H9 (cell line): Measurements from ENCODE around the gene PCID2. TPM values are rescaled to one million over a fixed set of nuclear protein-coding genes. Genes with fewer than 3 reads are reported as not detected.

Experiments used
- DNase-seq: peaks from one replicate; pipeline ENCODE4 v3.0.0-alpha.2; 2017
- H2AFZ ChIP-seq: one replicate; pipeline ENCODE4 v1.6.1; 2013; ENCODE audit warnings: mild to moderate bottlenecking, low read length, control low read depth, moderate library complexity
- H2AK5ac ChIP-seq: 2 replicates; pipeline ENCODE4 v1.6.1; 2013; ENCODE audit warnings: low read length, control low read depth, mixed read lengths; ENCODE audit not compliant: insufficient read length
- H2BK120ac ChIP-seq: one replicate; pipeline ENCODE4 v1.6.1; 2013; ENCODE audit warnings: low read depth, mild to moderate bottlenecking, low read length, control low read depth, inconsistent platforms; ENCODE audit not compliant: poor library complexity, severe bottlenecking
- H2BK12ac ChIP-seq: 2 replicates; pipeline ENCODE4 v1.6.1; 2013; ENCODE audit warnings: low read length, control low read depth, mixed read lengths, low read depth; ENCODE audit not compliant: insufficient read length
- H2BK15ac ChIP-seq: 2 replicates; pipeline ENCODE4 v1.6.1; 2013; ENCODE audit warnings: low read depth, low read length, control low read depth
- H2BK20ac ChIP-seq: one replicate; pipeline ENCODE4 v1.6.1; 2013; ENCODE audit warnings: low read depth, mild to moderate bottlenecking, low read length, control low read depth, inconsistent platforms; ENCODE audit not compliant: poor library complexity, severe bottlenecking
- H2BK5ac ChIP-seq: 2 replicates; pipeline ENCODE4 v1.6.1; 2013; ENCODE audit warnings: low read length, control low read depth, mixed read lengths; ENCODE audit not compliant: insufficient read length
- H3K14ac ChIP-seq: 2 replicates; pipeline ENCODE4 v1.6.1; 2013; ENCODE audit warnings: low read length, control low read depth; ENCODE audit not compliant: insufficient read depth
- H3K18ac ChIP-seq: 2 replicates; pipeline ENCODE4 v1.6.1; 2013; ENCODE audit warnings: low read depth, mild to moderate bottlenecking, mixed read lengths, low read length, control low read depth; ENCODE audit not compliant: insufficient read length
- H3K23ac ChIP-seq: 2 replicates; pipeline ENCODE4 v1.6.1; 2013; ENCODE audit warnings: low read length, control low read depth, mixed read lengths, low read depth; ENCODE audit not compliant: insufficient read length
- H3K23me2 ChIP-seq: 2 replicates; pipeline ENCODE4 v1.6.1; 2013; ENCODE audit warnings: low read depth, mild to moderate bottlenecking, mixed read lengths, low read length, control low read depth; ENCODE audit not compliant: insufficient read length, poor library complexity, severe bottlenecking
- H3K27ac ChIP-seq: 2 replicates; pipeline ENCODE4 v1.5.1; 2013; ENCODE audit warnings: low read length, control low read depth, mixed read lengths, low read depth; ENCODE audit not compliant: insufficient read length
- H3K27me3 ChIP-seq: 2 replicates; pipeline ENCODE4 v1.6.1; 2013; ENCODE audit warnings: low read length, control low read depth, inconsistent platforms; ENCODE audit not compliant: insufficient read depth
- H3K4ac ChIP-seq: 2 replicates; pipeline ENCODE4 v1.6.1; 2013; ENCODE audit warnings: low read depth, mild to moderate bottlenecking, control low read depth, inconsistent platforms, low read length, moderate library complexity
- H3K4me1 ChIP-seq: 2 replicates; pipeline ENCODE4 v1.6.1; 2013; ENCODE audit warnings: low read length, control low read depth, inconsistent platforms; ENCODE audit not compliant: insufficient read depth
- H3K4me2 ChIP-seq: 2 replicates; pipeline ENCODE4 v1.6.1; 2013; ENCODE audit warnings: low read length, control low read depth, mixed read lengths; ENCODE audit not compliant: insufficient read length, insufficient read depth
- H3K56ac ChIP-seq: 2 replicates; pipeline ENCODE4 v1.6.1; 2013; ENCODE audit warnings: low read depth, mild to moderate bottlenecking, mixed read lengths, low read length, control low read depth; ENCODE audit not compliant: insufficient read length
- H3K79me1 ChIP-seq: 2 replicates; pipeline ENCODE4 v1.6.1; 2013; ENCODE audit warnings: low read depth, mild to moderate bottlenecking, moderate library complexity, low read length, control low read depth, inconsistent platforms; ENCODE audit not compliant: insufficient read depth, poor library complexity, severe bottlenecking
- H3K79me2 ChIP-seq: 2 replicates; pipeline ENCODE4 v1.6.1; 2013; ENCODE audit warnings: low read length, control low read depth, inconsistent platforms; ENCODE audit not compliant: insufficient read depth
- H3K9ac ChIP-seq: 2 replicates; pipeline ENCODE4 v1.6.1; 2013; ENCODE audit warnings: low read length, control low read depth, mixed read lengths; ENCODE audit not compliant: insufficient read length; ENCODE audit errors: extremely low read depth
- H3K9me3 ChIP-seq: one replicate; pipeline ENCODE4 v1.6.1; 2013; ENCODE audit warnings: low read depth, low read length, inconsistent platforms; ENCODE audit not compliant: control insufficient read depth
- H3T11ph ChIP-seq: one replicate; pipeline ENCODE4 v1.6.1; 2013; ENCODE audit warnings: mild to moderate bottlenecking, low read length, control low read depth, inconsistent platforms
- H4K20me1 ChIP-seq: one replicate; pipeline ENCODE4 v1.6.1; 2013; ENCODE audit not compliant: control insufficient read depth, insufficient read length, insufficient read depth
- H4K5ac ChIP-seq: 2 replicates; pipeline ENCODE4 v1.6.1; 2013; ENCODE audit warnings: low read depth, mild to moderate bottlenecking, mixed read lengths, low read length, control low read depth; ENCODE audit not compliant: insufficient read length
- H4K8ac ChIP-seq: replicated peaks from 2 replicates; pipeline ENCODE4 v1.6.1; 2013; ENCODE audit warnings: low read length, control low read depth, mixed read lengths, low read depth; ENCODE audit not compliant: insufficient read length
- H4K91ac ChIP-seq: 2 replicates; pipeline ENCODE4 v1.6.1; 2013; ENCODE audit warnings: low read depth, mild to moderate bottlenecking, moderate library complexity, mixed read lengths, low read length, control low read depth; ENCODE audit not compliant: insufficient read length
- H3K27ac Mint-ChIP-seq, 3 experiments: 2 replicates in 2 of 3; 3 replicates in 1 of 3; pipeline ENCODE4 v1.8.0; 2020 to 2021; ENCODE audit warnings: mixed read lengths in 3 of 3, mild to moderate bottlenecking in 1 of 3, moderate library complexity in 1 of 3
- H3K27me3 Mint-ChIP-seq: 2 replicates; pipeline ENCODE4 v1.8.0; 2021; ENCODE audit warnings: low read depth, mild to moderate bottlenecking, moderate library complexity, mixed read lengths
- H3K36me3 Mint-ChIP-seq, 3 experiments: 2 replicates in 2 of 3; 3 replicates in 1 of 3; pipeline ENCODE4 v1.8.0; 2020 to 2021; ENCODE audit warnings: low read depth in 3 of 3, mixed read lengths in 3 of 3; ENCODE audit not compliant: insufficient read depth in 1 of 3
- H3K4me1 Mint-ChIP-seq, 2 experiments: 2 replicates each; pipeline ENCODE4 v1.8.0; 2020; ENCODE audit warnings: mixed read lengths in 2 of 2
- H3K4me3 Mint-ChIP-seq, 2 experiments: 2 replicates in 1 of 2; 3 replicates in 1 of 2; pipeline ENCODE4 v1.8.0; 2020 to 2021; ENCODE audit warnings: mild to moderate bottlenecking in 2 of 2, mixed read lengths in 2 of 2, moderate library complexity in 1 of 2
- H3K9me3 Mint-ChIP-seq, 2 experiments: 2 replicates in 1 of 2; 3 replicates in 1 of 2; pipeline ENCODE4 v1.8.0; 2020; ENCODE audit warnings: mild to moderate bottlenecking in 2 of 2, mixed read lengths in 2 of 2, moderate library complexity in 1 of 2
- WGBS: extraction: QIAGEN DNeasy Blood & Tissue Kit; methylation state at CpG from one replicate; pipeline ENCODE4 v1.1.7; 2013; ENCODE audit warnings: missing lambda C conversion rate, low lambda C conversion rate, mixed read lengths; ENCODE audit not compliant: insufficient read length; ENCODE audit errors: extremely low coverage; 5-methylcytosine and 5-hydroxymethylcytosine counted together
- total RNA-seq: library from RNA; stranded (reverse); gene quantifications from 2 replicates; pipeline ENCODE4 v1.2.1, GENCODE V29; 2021
- TF ChIP-seq, protein P1 (sequence below): fragments of 200-600 bp; sonication (generic); conservative IDR thresholded peaks from 3 replicates; pipeline ENCODE4 v1.8.0; 2021; ENCODE audit warnings: antibody characterized with exemption, mild to moderate bottlenecking

The PCID2 gene
- total RNA-seq, 1 experiment from 2014 or later = 66.0 TPM

DNA sequence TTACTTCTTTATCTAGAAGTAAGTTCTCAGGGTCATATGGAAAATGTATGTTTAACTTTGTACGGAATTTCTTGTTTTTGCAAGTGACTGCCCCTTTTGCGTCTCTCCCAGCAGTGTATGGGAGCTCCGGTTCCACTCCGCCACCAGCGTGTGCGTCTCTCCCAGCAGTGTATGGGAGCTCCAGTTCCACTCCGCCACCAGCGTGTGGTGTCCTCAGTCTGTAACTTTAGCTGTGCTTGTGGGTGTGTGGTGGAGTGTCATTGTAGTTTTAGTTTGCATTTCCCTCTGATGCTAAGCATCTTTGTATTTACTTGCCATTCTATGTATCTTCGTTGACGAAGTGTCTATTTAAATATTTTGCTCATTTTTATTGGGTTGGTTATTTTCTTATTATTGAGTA is 3.3 kb upstream of the PCID2 start:
- no peak overlapping the region for H2BK20ac ChIP-seq
- no peak overlapping the region for H2BK15ac ChIP-seq
- H3K4me1 ChIP-seq = peaks cover 5% of the 10 kb centered on the region; the same call in 1 of the 2 replicates
- H3K27ac ChIP-seq = no peak overlapping the region
- peak overlapping the region; percentile 24 to 82 (median 81); a peak in 5 of 7 replicates for H3K27ac Mint-ChIP-seq
- TF ChIP-seq, protein P1, sequence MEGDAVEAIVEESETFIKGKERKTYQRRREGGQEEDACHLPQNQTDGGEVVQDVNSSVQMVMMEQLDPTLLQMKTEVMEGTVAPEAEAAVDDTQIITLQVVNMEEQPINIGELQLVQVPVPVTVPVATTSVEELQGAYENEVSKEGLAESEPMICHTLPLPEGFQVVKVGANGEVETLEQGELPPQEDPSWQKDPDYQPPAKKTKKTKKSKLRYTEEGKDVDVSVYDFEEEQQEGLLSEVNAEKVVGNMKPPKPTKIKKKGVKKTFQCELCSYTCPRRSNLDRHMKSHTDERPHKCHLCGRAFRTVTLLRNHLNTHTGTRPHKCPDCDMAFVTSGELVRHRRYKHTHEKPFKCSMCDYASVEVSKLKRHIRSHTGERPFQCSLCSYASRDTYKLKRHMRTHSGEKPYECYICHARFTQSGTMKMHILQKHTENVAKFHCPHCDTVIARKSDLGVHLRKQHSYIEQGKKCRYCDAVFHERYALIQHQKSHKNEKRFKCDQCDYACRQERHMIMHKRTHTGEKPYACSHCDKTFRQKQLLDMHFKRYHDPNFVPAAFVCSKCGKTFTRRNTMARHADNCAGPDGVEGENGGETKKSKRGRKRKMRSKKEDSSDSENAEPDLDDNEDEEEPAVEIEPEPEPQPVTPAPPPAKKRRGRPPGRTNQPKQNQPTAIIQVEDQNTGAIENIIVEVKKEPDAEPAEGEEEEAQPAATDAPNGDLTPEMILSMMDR = peak; percentile 58
- no peak overlapping the region for H4K5ac ChIP-seq
- no peaks in the 10 kb centered on the region for H3K27me3 Mint-ChIP-seq
- H3K18ac ChIP-seq = no peak overlapping the region
- WGBS = no CpG with 5 or more reads among the region's 10 CpGs
- H3K36me3 Mint-ChIP-seq = peaks cover 24 to 29% (median 27%) of the 10 kb centered on the region in 3 experiments
- peaks cover 63% of the 10 kb centered on the region for H3K79me2 ChIP-seq
- no peak overlapping the region for H2BK5ac ChIP-seq
- no peak overlapping the region for H2AFZ ChIP-seq
- no peak overlapping the region for H4K91ac ChIP-seq
- H3K14ac ChIP-seq = no peak overlapping the region
- peaks cover under 1% of the 10 kb centered on the region for H3K79me1 ChIP-seq
- peak; percentile 54 for DNase-seq
- no peak overlapping the region for H2BK12ac ChIP-seq
- H3K9me3 ChIP-seq = no peaks in the 10 kb centered on the region
- H3K23ac ChIP-seq = no peak overlapping the region
- H3K23me2 ChIP-seq = peaks cover 6% of the 10 kb centered on the region
- H2BK120ac ChIP-seq = no peak overlapping the region
- no peaks in the 10 kb centered on the region for H3K9me3 Mint-ChIP-seq
- H4K20me1 ChIP-seq = no peaks in the 10 kb centered on the region
- no peak overlapping the region for H4K8ac ChIP-seq
- H3K4me1 Mint-ChIP-seq = peaks cover 23 to 28% of the 10 kb centered on the region in 2 experiments
- no peak overlapping the region for H3K4ac ChIP-seq
- no peak overlapping the region for H3K56ac ChIP-seq
- H3K4me3 Mint-ChIP-seq = peak overlapping the region; percentile 73 to 91
- H3K9ac ChIP-seq = no peak overlapping the region
- H3K27me3 ChIP-seq = no peaks in the 10 kb centered on the region
- H3T11ph ChIP-seq = no peak overlapping the region
- H2AK5ac ChIP-seq = no peak overlapping the region
- H3K4me2 ChIP-seq = no peak overlapping the region
